ENCODE measurements around the gene MAP3K12. TPM values are rescaled to one million over a fixed set of nuclear protein-coding genes. Genes with fewer than 3 reads are reported as not detected.

MAP3K12 gene
- total and polyA plus RNA-seq, 2 experiments from 2014 or later = 10.0 to 16.0 TPM

DNA sequence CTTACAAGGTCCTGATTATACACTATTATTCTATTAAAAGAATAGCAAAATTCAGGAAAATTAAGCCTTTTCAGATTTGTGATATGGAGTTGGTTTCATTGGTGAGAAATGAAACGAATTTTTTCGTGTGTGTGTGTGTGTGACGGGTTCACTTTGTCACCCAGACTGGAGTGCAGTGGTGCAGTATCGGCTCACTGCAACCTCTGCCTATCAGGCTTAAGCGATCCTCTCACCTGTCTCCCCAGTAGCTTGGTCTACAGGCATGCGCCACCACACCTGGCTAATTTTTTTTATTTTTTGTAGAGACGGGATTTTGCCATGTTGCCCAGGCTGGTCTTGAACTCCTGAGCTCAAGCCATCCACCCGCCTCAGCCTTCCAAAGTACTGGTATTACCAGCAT is 37.7 kb downstream of the MAP3K12 start:
- Histone ChIP-seq H3K4me1 (ENCODE audit: insufficient read depth) (no peaks in the 10 kb centered on the region), H3K4me3 (no peak overlapping the region), H3K27ac (no peak overlapping the region), H3K27me3 (no peaks in the 10 kb centered on the region), H3K9me3 (ENCODE audit: low read depth) (no peaks in the 10 kb centered on the region), H3K9me2 (replicated peaks; ENCODE audit: insufficient read depth) (no peaks in the 10 kb centered on the region), H3K36me3 (replicated peaks; ENCODE audit: insufficient read depth, low read depth) (no peaks in the 10 kb centered on the region), H3K79me2 (peaks cover 99% of the 10 kb centered on the region), H3K4me2 (no peak overlapping the region), H4K20me1 (ENCODE audit: insufficient read depth, poor library complexity, severe bottlenecking) (peaks cover 98% of the 10 kb centered on the region), H2AFZ (no peak overlapping the region)
- no peak for DNase-seq (ENCODE audit: low spot score)
- 95% methylated on average over 8 of the region's 8 CpGs for WGBS (ENCODE audit: low lambda C conversion rate, missing lambda C conversion rate)
- TF ChIP-seq EZH2phosphoT487 (IDR thresholded peaks at IDR 0.05; ENCODE audit: low read depth, severe bottlenecking, unreplicated experiment) = no peak
- no peak for TF ChIP-seq EZH2 (IDR thresholded peaks at IDR 0.05; ENCODE audit: borderline replicate concordance)
- TF ChIP-seq, protein P1, sequence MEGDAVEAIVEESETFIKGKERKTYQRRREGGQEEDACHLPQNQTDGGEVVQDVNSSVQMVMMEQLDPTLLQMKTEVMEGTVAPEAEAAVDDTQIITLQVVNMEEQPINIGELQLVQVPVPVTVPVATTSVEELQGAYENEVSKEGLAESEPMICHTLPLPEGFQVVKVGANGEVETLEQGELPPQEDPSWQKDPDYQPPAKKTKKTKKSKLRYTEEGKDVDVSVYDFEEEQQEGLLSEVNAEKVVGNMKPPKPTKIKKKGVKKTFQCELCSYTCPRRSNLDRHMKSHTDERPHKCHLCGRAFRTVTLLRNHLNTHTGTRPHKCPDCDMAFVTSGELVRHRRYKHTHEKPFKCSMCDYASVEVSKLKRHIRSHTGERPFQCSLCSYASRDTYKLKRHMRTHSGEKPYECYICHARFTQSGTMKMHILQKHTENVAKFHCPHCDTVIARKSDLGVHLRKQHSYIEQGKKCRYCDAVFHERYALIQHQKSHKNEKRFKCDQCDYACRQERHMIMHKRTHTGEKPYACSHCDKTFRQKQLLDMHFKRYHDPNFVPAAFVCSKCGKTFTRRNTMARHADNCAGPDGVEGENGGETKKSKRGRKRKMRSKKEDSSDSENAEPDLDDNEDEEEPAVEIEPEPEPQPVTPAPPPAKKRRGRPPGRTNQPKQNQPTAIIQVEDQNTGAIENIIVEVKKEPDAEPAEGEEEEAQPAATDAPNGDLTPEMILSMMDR (IDR thresholded peaks at IDR 0.05; ENCODE audit: poor library complexity) = no peak

DNA sequence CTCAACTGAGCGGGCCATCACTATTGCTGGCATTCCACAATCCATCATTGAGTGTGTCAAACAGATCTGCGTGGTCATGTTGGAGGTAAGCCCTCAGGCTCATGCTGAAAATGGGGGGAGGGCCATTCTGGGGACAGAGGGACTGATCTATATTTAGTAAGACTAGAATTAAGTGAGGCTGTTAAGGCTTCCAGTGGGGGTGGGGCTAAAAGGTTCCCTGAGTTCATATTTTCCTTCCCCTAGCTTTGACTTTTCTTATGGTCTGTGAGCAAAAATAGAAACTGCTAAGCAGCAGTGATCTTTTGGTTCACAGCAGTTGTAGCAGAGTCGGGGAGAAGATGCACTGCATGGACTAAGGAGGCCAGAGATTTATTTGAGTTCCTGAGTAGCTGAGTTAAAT is 38.2 kb downstream of the MAP3K12 start:
- Histone ChIP-seq H3K27ac (no peak overlapping the region), H3K36me3 (replicated peaks; ENCODE audit: insufficient read depth, low read depth) (no peaks in the 10 kb centered on the region), H3K4me3 (no peak overlapping the region), H3K79me2 (peaks cover 99% of the 10 kb centered on the region), H3K4me2 (no peak overlapping the region), H3K9me3 (ENCODE audit: low read depth) (no peaks in the 10 kb centered on the region), H4K20me1 (ENCODE audit: insufficient read depth, poor library complexity, severe bottlenecking) (peaks cover 98% of the 10 kb centered on the region), H3K4me1 (ENCODE audit: insufficient read depth) (no peaks in the 10 kb centered on the region), H2AFZ (no peak overlapping the region), H3K27me3 (no peaks in the 10 kb centered on the region), H3K9me2 (replicated peaks; ENCODE audit: insufficient read depth) (no peaks in the 10 kb centered on the region)
- no peak for TF ChIP-seq EZH2 (IDR thresholded peaks at IDR 0.05; ENCODE audit: borderline replicate concordance)
- TF ChIP-seq, protein P1 (IDR thresholded peaks at IDR 0.05; ENCODE audit: poor library complexity) = no peak
- no peak for TF ChIP-seq EZH2phosphoT487 (IDR thresholded peaks at IDR 0.05; ENCODE audit: low read depth, severe bottlenecking, unreplicated experiment)
- DNase-seq (ENCODE audit: low spot score) = no peak
- 94% methylated on average over 3 of the region's 3 CpGs for WGBS (ENCODE audit: low lambda C conversion rate, missing lambda C conversion rate)

DNA sequence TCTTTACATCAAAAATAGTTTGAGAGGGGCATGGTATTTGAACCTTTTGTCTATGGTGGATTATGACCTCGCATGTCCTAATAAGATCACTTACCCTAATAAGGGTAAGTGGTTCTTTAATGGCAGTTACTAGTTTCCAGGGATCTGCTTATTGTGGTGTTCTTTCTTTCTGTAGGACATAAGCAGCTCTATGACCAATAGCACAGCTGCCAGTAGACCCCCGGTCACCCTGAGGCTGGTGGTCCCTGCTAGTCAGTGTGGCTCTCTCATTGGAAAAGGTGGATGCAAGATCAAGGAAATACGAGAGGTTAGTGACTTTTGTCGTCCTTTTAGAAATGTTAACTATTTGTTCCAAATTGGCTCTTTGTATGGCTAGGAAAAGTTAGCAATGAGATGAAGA is 40.2 kb downstream of the MAP3K12 start:
- WGBS (ENCODE audit: low lambda C conversion rate, missing lambda C conversion rate) = 88% methylated on average over 4 of the region's 4 CpGs
- no peak overlapping the region for H3K27ac ChIP-seq
- no peak for TF ChIP-seq EZH2phosphoT487 (IDR thresholded peaks at IDR 0.05; ENCODE audit: low read depth, severe bottlenecking, unreplicated experiment)
- TF ChIP-seq, protein P1 (IDR thresholded peaks at IDR 0.05; ENCODE audit: poor library complexity) = no peak
- TF ChIP-seq EZH2 (IDR thresholded peaks at IDR 0.05; ENCODE audit: borderline replicate concordance) = no peak

More for the DNA sequence above, 40.2 kb downstream of the MAP3K12 start:
- H2AFZ ChIP-seq = no peak overlapping the region
- no peak for DNase-seq (ENCODE audit: low spot score)
- H3K4me3 ChIP-seq = no peak overlapping the region
- H3K9me2 ChIP-seq (replicated peaks; ENCODE audit: insufficient read depth) = no peaks in the 10 kb centered on the region
- no peaks in the 10 kb centered on the region for H3K9me3 ChIP-seq (ENCODE audit: low read depth)
- no peak overlapping the region for H3K4me2 ChIP-seq
- no peaks in the 10 kb centered on the region for H3K36me3 ChIP-seq (replicated peaks; ENCODE audit: insufficient read depth, low read depth)
- H3K27me3 ChIP-seq = no peaks in the 10 kb centered on the region
- peaks cover 100% of the 10 kb centered on the region for H3K79me2 ChIP-seq
- H4K20me1 ChIP-seq (ENCODE audit: insufficient read depth, poor library complexity, severe bottlenecking) = peaks cover 98% of the 10 kb centered on the region
- peaks cover 8% of the 10 kb centered on the region for H3K4me1 ChIP-seq (ENCODE audit: insufficient read depth)

All from hepatocyte (in vitro differentiated cells).